H1 (cell line): ENCODE data around the gene CEP95. TPM values are rescaled to one million over a fixed set of nuclear protein-coding genes. Genes with fewer than 3 reads are reported as not detected.

Source experiments
- CTCF ChIA-PET: fragments of 300-600 bp; sonication (Branson Sonifier 250); formaldehyde crosslinking; loops from one replicate; lab custom pipeline; 2021; ENCODE audit not compliant: partially characterized antibody; lab: Charles Lee
- POLR2A ChIA-PET: fragments of 300-600 bp; sonication (Branson Sonifier 250); formaldehyde crosslinking; loops from one replicate; lab custom pipeline; 2021; ENCODE audit warnings: inconsistent platforms; ENCODE audit not compliant: partially characterized antibody; lab: Charles Lee
- DNase-seq, 2 experiments: peaks; one replicate each; pipeline versions ENCODE4 v3.0.0 to v3.0.0-alpha.2; 2010 to 2022; ENCODE audit warnings: low spot score in 2 of 2, low read depth in 1 of 2, mixed read lengths in 1 of 2
- FAIRE-seq: peaks from 2 replicates; lab custom pipeline; 2011; peaks lifted over from hg19 to GRCh38; lab: Jason Lieb, UNC
- H2AFZ ChIP-seq: 2 replicates; pipeline ENCODE4 v1.8.1; 2012; ENCODE audit warnings: low read length, inconsistent platforms
- H2AK5ac ChIP-seq: 2 replicates; pipeline ENCODE4 v1.6.1; 2013; ENCODE audit warnings: low read depth, low read length
- H2BK120ac ChIP-seq: replicated peaks from 2 replicates; pipeline ENCODE3; 2013; ENCODE audit warnings: low read depth, low read length, inconsistent platforms
- H2BK12ac ChIP-seq: 2 replicates; pipeline ENCODE4 v1.6.1; 2013; ENCODE audit warnings: low read depth, low read length
- H2BK15ac ChIP-seq: 2 replicates; pipeline ENCODE4 v1.6.1; 2013; ENCODE audit warnings: low read length
- H2BK20ac ChIP-seq: 2 replicates; pipeline ENCODE4 v1.6.1; 2013; ENCODE audit warnings: low read length
- H2BK5ac ChIP-seq: 2 replicates; pipeline ENCODE4 v1.6.1; 2013; ENCODE audit warnings: low read depth, low read length
- H3K14ac ChIP-seq: 2 replicates; pipeline ENCODE4 v1.6.1; 2013; ENCODE audit warnings: inconsistent platforms; ENCODE audit not compliant: insufficient read length
- H3K18ac ChIP-seq: 2 replicates; pipeline ENCODE4 v1.6.1; 2013; ENCODE audit warnings: low read length; ENCODE audit errors: extremely low read depth
- H3K23ac ChIP-seq: 2 replicates; pipeline ENCODE4 v1.6.1; 2013; ENCODE audit warnings: inconsistent platforms; ENCODE audit not compliant: insufficient read length
- H3K23me2 ChIP-seq: 2 replicates; pipeline ENCODE4 v1.6.1; 2013; ENCODE audit warnings: low read depth, low read length
- H3K27ac ChIP-seq: 2 replicates; pipeline ENCODE4 v1.6.1; 2011; ENCODE audit warnings: low read depth, low read length, inconsistent platforms
- H3K27me3 ChIP-seq, 4 experiments: replicated peaks in 1 of 4; 1 replicate in 1 of 4; 2 replicates in 3 of 4; pipeline versions ENCODE4 v1.6.1 to v1.8.1; 2011 to 2013; ENCODE audit warnings: low read length in 3 of 4, mild to moderate bottlenecking in 3 of 4, inconsistent platforms in 2 of 4, mixed read lengths in 2 of 4, moderate library complexity in 1 of 4; ENCODE audit not compliant: control insufficient read depth in 3 of 4, insufficient read depth in 3 of 4; ENCODE audit errors: extremely low read depth in 1 of 4
- H3K36me3 ChIP-seq, 4 experiments: 2 replicates each; pipeline versions ENCODE4 v1.6.1 to v1.8.1; 2011 to 2013; ENCODE audit warnings: mild to moderate bottlenecking in 4 of 4, low read length in 3 of 4, moderate library complexity in 2 of 4, control low read depth in 1 of 4, inconsistent platforms in 1 of 4; ENCODE audit not compliant: insufficient read depth in 4 of 4, control insufficient read depth in 2 of 4
- H3K4ac ChIP-seq: replicated peaks from 2 replicates; pipeline ENCODE3; 2013; ENCODE audit warnings: low read length, low read depth, mixed read lengths, inconsistent platforms; ENCODE audit not compliant: insufficient read length
- H3K4me1 ChIP-seq, 4 experiments: replicated peaks in 1 of 4; 1 replicate in 1 of 4; 2 replicates in 3 of 4; pipeline versions ENCODE4 v1.6.1 to v1.8.1; 2011 to 2013; ENCODE audit warnings: low read length in 3 of 4, inconsistent platforms in 2 of 4, mixed read lengths in 1 of 4; ENCODE audit not compliant: insufficient read depth in 4 of 4, control insufficient read depth in 3 of 4
- H3K4me2 ChIP-seq, 2 experiments: 2 replicates each; pipeline versions ENCODE4 v1.6.1 to v1.8.1; 2011 to 2013; ENCODE audit warnings: low read depth in 2 of 2, low read length in 2 of 2, control low read depth in 1 of 2, inconsistent platforms in 1 of 2, mild to moderate bottlenecking in 1 of 2; ENCODE audit not compliant: insufficient read depth in 1 of 2
- H3K4me3 ChIP-seq, 4 experiments: fragments of 200-600, 300-600 bp in 1 of 4; sonication (generic), shearing (Covaris generic), sonication (Bioruptor Twin) in 1 of 4; 2 replicates each; pipeline versions ENCODE4 v1.5.1 to v1.8.1; 2011 to 2016; ENCODE audit warnings: low read length in 4 of 4, low read depth in 3 of 4, control low read depth in 2 of 4, inconsistent platforms in 2 of 4, mild to moderate bottlenecking in 2 of 4, mixed read lengths in 1 of 4, moderate library complexity in 1 of 4; ENCODE audit not compliant: insufficient read depth in 2 of 4; ENCODE audit errors: extremely low read depth in 1 of 4
- H3K56ac ChIP-seq: replicated peaks from 2 replicates; pipeline ENCODE3; 2013; ENCODE audit warnings: low read depth, mild to moderate bottlenecking, mixed read lengths, low read length, inconsistent platforms; ENCODE audit not compliant: insufficient read length
- H3K79me1 ChIP-seq: 2 replicates; pipeline ENCODE4 v1.6.1; 2013; ENCODE audit warnings: low read depth, low read length, control low read depth
- H3K79me2 ChIP-seq, 2 experiments: 2 replicates each; pipeline versions ENCODE4 v1.6.1 to v1.8.1; 2012 to 2013; ENCODE audit warnings: low read length in 2 of 2, mild to moderate bottlenecking in 2 of 2, inconsistent platforms in 1 of 2; ENCODE audit not compliant: insufficient read depth in 2 of 2, control insufficient read depth in 1 of 2
- H3K9ac ChIP-seq, 4 experiments: replicated peaks in 1 of 4; 1 replicate in 1 of 4; 2 replicates in 3 of 4; pipeline versions ENCODE4 v1.6.1 to v1.8.1; 2011 to 2013; ENCODE audit warnings: low read depth in 3 of 4, low read length in 3 of 4, control low read depth in 2 of 4, mild to moderate bottlenecking in 2 of 4, moderate library complexity in 2 of 4, inconsistent platforms in 1 of 4; ENCODE audit errors: extremely low read depth in 1 of 4
- H3K9me3 ChIP-seq, 2 experiments: 2 replicates each; pipeline versions ENCODE4 v1.6.1 to v1.8.1; 2012 to 2013; ENCODE audit warnings: mild to moderate bottlenecking in 2 of 2, moderate library complexity in 2 of 2, control low read depth in 1 of 2, inconsistent platforms in 1 of 2, low read depth in 1 of 2, low read length in 1 of 2, mixed read lengths in 1 of 2; ENCODE audit not compliant: insufficient read depth in 2 of 2
- H4K20me1 ChIP-seq, 2 experiments: replicated peaks in 1 of 2; 2 replicates each; pipeline versions ENCODE3 to v1.8.1; 2011 to 2013; ENCODE audit warnings: inconsistent platforms in 2 of 2, low read length in 2 of 2, mild to moderate bottlenecking in 1 of 2; ENCODE audit not compliant: insufficient read depth in 2 of 2, control insufficient read depth in 1 of 2
- H4K5ac ChIP-seq: 2 replicates; pipeline ENCODE4 v1.6.1; 2013; ENCODE audit warnings: low read length, low read depth, mixed read lengths, inconsistent platforms; ENCODE audit not compliant: insufficient read length
- H4K8ac ChIP-seq: 2 replicates; pipeline ENCODE4 v1.8.0; 2013; ENCODE audit warnings: mild to moderate bottlenecking, moderate library complexity, low read length, inconsistent platforms; ENCODE audit not compliant: insufficient read depth; ENCODE audit errors: extremely low read depth
- H4K91ac ChIP-seq: replicated peaks from 2 replicates; pipeline ENCODE3; 2013; ENCODE audit warnings: low read length, mixed read lengths, inconsistent platforms; ENCODE audit not compliant: insufficient read length
- TAF7 ChIP-seq: optimal IDR thresholded peaks from 2 replicates; pipeline ENCODE3; 2011; ENCODE audit warnings: low read depth, mild to moderate bottlenecking, inconsistent platforms, low read length, moderate library complexity, borderline replicate concordance
- WGBS, 2 experiments: shearing (Covaris generic) in 1 of 2; methylation state at CpG; one replicate each; pipeline versions ENCODE4 v1.1.6 to v1.1.7; 2013 to 2015; ENCODE audit warnings: low lambda C conversion rate in 2 of 2, mixed read lengths in 2 of 2, inconsistent platforms in 1 of 2, low coverage in 1 of 2, missing lambda C conversion rate in 1 of 2; ENCODE audit not compliant: insufficient replicate concordance in 2 of 2, insufficient coverage in 1 of 2, insufficient read length in 1 of 2; ENCODE audit errors: extremely low coverage in 1 of 2, missing lambda C conversion rate in 1 of 2; 5-methylcytosine and 5-hydroxymethylcytosine counted together
- polyA plus RNA-seq, 7 experiments: library from polyadenylated mRNA; depleted of rRNA in 3 of 7; stranded (reverse) in 5 of 7; unstranded in 2 of 7; fragments of >200 nt in 5 of 7; fragments of 200-250 nt in 2 of 7; gene quantifications; 1 replicate in 5 of 7; 2 replicates in 1 of 7; 4 replicates in 1 of 7; pipeline versions ENCODE4 v1.2.1 to v1.2.3, GENCODE V29; 2011 to 2013; ENCODE audit warnings: missing spikeins in 2 of 7, mixed read lengths in 2 of 7
- total RNA-seq: library from RNA; stranded (reverse); fragmentation: NEBNext Ultra II Directional; extraction: Animal tissue kit (Norgen Biotek cat#: 25700); gene quantifications from 2 replicates; pipeline ENCODE4 v1.2.1, GENCODE V29; 2021

Gene CEP95
- total and polyA plus RNA-seq, 2 of the 8 experiments (the other 6 are each of a cell fraction or from before 2014, with no cell fraction given), result 22.3 to 51.5 TPM

DNA sequence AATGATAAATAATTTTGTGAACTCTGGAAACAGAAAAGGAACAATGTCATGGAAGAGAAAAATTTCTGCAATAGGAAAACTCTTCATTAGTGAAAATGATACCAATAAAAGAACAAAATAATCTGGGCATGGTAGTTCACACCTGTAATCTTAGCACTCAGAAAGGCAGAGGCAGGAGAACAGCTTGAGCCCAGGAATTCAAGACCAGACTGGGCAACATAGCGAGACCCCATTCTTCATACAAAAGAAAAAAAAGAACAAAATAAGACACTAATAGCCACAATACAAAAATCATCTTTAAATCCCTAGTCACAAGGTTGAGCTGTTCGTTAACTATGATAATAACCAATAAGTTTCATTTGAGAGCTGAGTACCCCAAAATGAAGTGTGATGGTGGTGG lies 18.5 kb upstream of the CEP95 start:
- no peaks in the 10 kb centered on the region for H3K4me1 ChIP-seq
- no peak overlapping the region for H3K56ac ChIP-seq
- peaks cover 21 to 92% (median 60%) of the 10 kb centered on the region in 4 experiments for H3K36me3 ChIP-seq
- no peak for DNase-seq
- H4K5ac ChIP-seq, result no peak overlapping the region
- no peak overlapping the region for H4K8ac ChIP-seq
- H3K23ac ChIP-seq, result no peak overlapping the region
- POLR2A ChIA-PET, result interaction anchor here (11.8 kb wide), 1 partner anchor 16 kb away, joined by 320 read pairs; the partner anchor contains the start of genes CEP95 and DDX5
- H2BK15ac ChIP-seq, result no peak overlapping the region
- FAIRE-seq, result no peak
- H3K79me1 ChIP-seq, result peaks cover 2% of the 10 kb centered on the region; the same call in 1 of the 2 replicates
- H3K18ac ChIP-seq, result no peak overlapping the region
- 92% methylated on average over 2 of the region's 2 CpGs; no CpG with 5 or more reads in 1 of the 2 experiments for WGBS, 2 experiments
- no peak overlapping the region for H2BK120ac ChIP-seq
- no peak overlapping the region for H3K4ac ChIP-seq
- peaks cover 0 to 2% of the 10 kb centered on the region in 2 experiments; a peak in 1 of 4 replicates for H3K9me3 ChIP-seq
- peaks cover 0 to 3% of the 10 kb centered on the region in 2 experiments for H4K20me1 ChIP-seq
- H4K91ac ChIP-seq, result no peak overlapping the region
- no peak overlapping the region for H2AK5ac ChIP-seq
- H3K4me3 ChIP-seq, result no peak overlapping the region
- H3K27me3 ChIP-seq, result no peaks in the 10 kb centered on the region
- H2AFZ ChIP-seq, result no peak overlapping the region
- no peak overlapping the region for H3K14ac ChIP-seq
- no peak overlapping the region for H3K9ac ChIP-seq
- CTCF ChIA-PET, result interaction anchor here (0.6 to 6.0 kb wide), 2 partner anchors 67 to 108 kb away, joined by 3 to 112 read pairs; no protein-coding TSS in a partner anchor
- no peak overlapping the region for H3K27ac ChIP-seq
- peaks cover 0 to 4% of the 10 kb centered on the region in 2 experiments; a peak in 2 of 4 replicates for H3K79me2 ChIP-seq
- H3K4me2 ChIP-seq, result no peak overlapping the region
- no peak for TF ChIP-seq TAF7
- no peak overlapping the region for H2BK20ac ChIP-seq
- H3K23me2 ChIP-seq, result no peaks in the 10 kb centered on the region
- H2BK5ac ChIP-seq, result no peak overlapping the region
- no peak overlapping the region for H2BK12ac ChIP-seq
